GM12878 (cell line): Measurements from ENCODE around the gene CPSF6.

ENCODE experiments used
- CTCF ChIP-seq, 3 experiments: IDR thresholded peaks in 2 of 3; conservative IDR thresholded peaks in 1 of 3; 2 replicates each; pipeline ENCODE4 v1.5.1; 2011; ENCODE audit warnings: low read depth in 3 of 3, low read length in 3 of 3, mild to moderate bottlenecking in 3 of 3, control low read depth in 2 of 3, moderate library complexity in 2 of 3, inconsistent platforms in 1 of 3, mixed read lengths in 1 of 3; ENCODE audit not compliant: control insufficient read depth in 2 of 3, insufficient read depth in 1 of 3; ENCODE audit errors: extremely low read depth in 1 of 3
- HDAC6 ChIP-seq: fragments of 200-600 bp; sonication (generic); IDR thresholded peaks from one replicate; pipeline ENCODE4 v1.8.0; 2017; ENCODE audit warnings: antibody characterized with exemption; ENCODE audit not compliant: unreplicated experiment
- MXI1 ChIP-seq: fragments of 150-350 bp; IDR thresholded peaks from 2 replicates; pipeline ENCODE4 v1.6.1; 2011; ENCODE audit warnings: low read depth, mild to moderate bottlenecking, inconsistent platforms, low read length, improper control_type of control experiment
- NR2C2 ChIP-seq: IDR thresholded peaks from 2 replicates; pipeline ENCODE4 v1.6.1; 2011; ENCODE audit warnings: borderline replicate concordance, low read depth; ENCODE audit not compliant: control insufficient read depth, insufficient read length
- POLR2A ChIP-seq: IDR thresholded peaks from 2 replicates; pipeline ENCODE4 v1.6.1; 2011; ENCODE audit warnings: low read depth, mild to moderate bottlenecking, low read length
- POLR2AphosphoS5 ChIP-seq: IDR thresholded peaks from 2 replicates; pipeline ENCODE4 v1.6.1; 2011; ENCODE audit warnings: mild to moderate bottlenecking, low read length, inconsistent platforms
- RCOR1 ChIP-seq: conservative IDR thresholded peaks from 2 replicates; pipeline ENCODE4 v1.6.1; 2012; ENCODE audit warnings: low read depth, low read length, improper control_type of control experiment
- SIX5 ChIP-seq: IDR thresholded peaks from 2 replicates; pipeline ENCODE4 v1.6.1; 2011; ENCODE audit warnings: mild to moderate bottlenecking, low read depth, low read length, moderate library complexity; ENCODE audit not compliant: severe bottlenecking

- TF ChIP-seq CTCF (IDR thresholded peaks at IDR 0.05 in 2 of 3, conservative IDR thresholded peaks at IDR 0.05 in 1 of 3; ENCODE audit: control insufficient read depth in 2 of 3, extremely low read depth in 1 of 3, insufficient read depth in 1 of 3, low read depth in 3 of 3, low read length in 3 of 3) (no peak), RCOR1 (no peak), POLR2AphosphoS5 (no peak; the same call in 1 of the 2 replicates), POLR2A (no peak), HDAC6 (no peak), MXI1 (peak; percentile 44; the same call in 1 of the 2 replicates), SIX5 (no peak), NR2C2 (no peak)
Observed at GRCh38 chr12:69243099-69244084, 4.0 kb downstream of the CPSF6 start.
